ENCODE data around the gene WFDC10B. TPM values are rescaled to one million over a fixed set of nuclear protein-coding genes. Genes with fewer than 3 reads are reported as not detected.

Gene WFDC10B
- total RNA-seq, 1 donor from 2014 or later = not detected

DNA sequence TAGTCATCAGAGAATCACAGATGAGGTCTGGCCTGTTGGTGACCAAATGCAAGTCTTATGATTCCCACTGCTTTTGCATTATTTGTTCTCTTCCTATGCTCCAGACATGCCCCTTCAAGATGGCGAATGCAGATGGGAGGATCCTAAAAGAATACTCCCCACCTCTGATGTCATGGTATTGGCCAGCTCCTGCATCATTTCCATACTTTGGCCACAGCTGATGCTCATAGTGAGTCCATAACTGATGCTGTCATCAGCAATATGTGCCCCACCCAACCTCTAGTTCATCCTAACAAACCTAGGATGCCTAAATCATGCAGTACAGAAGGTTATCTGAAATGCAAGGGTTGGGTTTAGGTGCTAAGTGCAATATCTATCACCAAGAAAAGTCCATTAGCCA lies 68.3 kb downstream of the WFDC10B start:
- no peaks in the 10 kb centered on the region for H3K9me3 Mint-ChIP-seq (ENCODE audit: unreplicated experiment)
- DNase-seq = no peak
- no peaks in the 10 kb centered on the region for H3K4me1 Mint-ChIP-seq (ENCODE audit: low read depth, unreplicated experiment)
- TF ChIP-seq, protein P1, sequence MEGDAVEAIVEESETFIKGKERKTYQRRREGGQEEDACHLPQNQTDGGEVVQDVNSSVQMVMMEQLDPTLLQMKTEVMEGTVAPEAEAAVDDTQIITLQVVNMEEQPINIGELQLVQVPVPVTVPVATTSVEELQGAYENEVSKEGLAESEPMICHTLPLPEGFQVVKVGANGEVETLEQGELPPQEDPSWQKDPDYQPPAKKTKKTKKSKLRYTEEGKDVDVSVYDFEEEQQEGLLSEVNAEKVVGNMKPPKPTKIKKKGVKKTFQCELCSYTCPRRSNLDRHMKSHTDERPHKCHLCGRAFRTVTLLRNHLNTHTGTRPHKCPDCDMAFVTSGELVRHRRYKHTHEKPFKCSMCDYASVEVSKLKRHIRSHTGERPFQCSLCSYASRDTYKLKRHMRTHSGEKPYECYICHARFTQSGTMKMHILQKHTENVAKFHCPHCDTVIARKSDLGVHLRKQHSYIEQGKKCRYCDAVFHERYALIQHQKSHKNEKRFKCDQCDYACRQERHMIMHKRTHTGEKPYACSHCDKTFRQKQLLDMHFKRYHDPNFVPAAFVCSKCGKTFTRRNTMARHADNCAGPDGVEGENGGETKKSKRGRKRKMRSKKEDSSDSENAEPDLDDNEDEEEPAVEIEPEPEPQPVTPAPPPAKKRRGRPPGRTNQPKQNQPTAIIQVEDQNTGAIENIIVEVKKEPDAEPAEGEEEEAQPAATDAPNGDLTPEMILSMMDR (IDR thresholded peaks at IDR 0.05; ENCODE audit: partially characterized antibody, unreplicated experiment) = no peak
- no peaks in the 10 kb centered on the region for H3K36me3 Mint-ChIP-seq (ENCODE audit: unreplicated experiment)
- H3K4me3 Mint-ChIP-seq (ENCODE audit: unreplicated experiment) = no peak overlapping the region
- no peak overlapping the region for H3K27ac Mint-ChIP-seq (ENCODE audit: unreplicated experiment)
- H3K27me3 Mint-ChIP-seq (ENCODE audit: unreplicated experiment) = no peaks in the 10 kb centered on the region

Small RNA genes within 50 kb of the gene (microRNA-seq; reads per million reads assigned to microRNA genes)
- gene MIR3617 (ENCODE audit: unreplicated experiment) = 2.5 reads per million, percentile 17 among the genes with 10 or more reads in this experiment

Other genes starting within 250 kb of the WFDC10B start
- gene WFDC2, start 235.3 kb downstream of the WFDC10B start, total RNA-seq (ENCODE audit: unreplicated experiment) = 4.8 TPM
- not detected for gene SPINT3, start 189.4 kb downstream of the WFDC10B start, total RNA-seq (ENCODE audit: unreplicated experiment)
- gene WFDC6, start 165.5 kb downstream of the WFDC10B start, total RNA-seq (ENCODE audit: unreplicated experiment) = not detected
- gene EPPIN, start 157.6 kb downstream of the WFDC10B start, total RNA-seq (ENCODE audit: unreplicated experiment) = not detected
- not detected for gene WFDC8, start 125.7 kb downstream of the WFDC10B start, total RNA-seq (ENCODE audit: unreplicated experiment)
- gene WFDC10A, start 75.3 kb downstream of the WFDC10B start, total RNA-seq (ENCODE audit: unreplicated experiment) = not detected
- gene WFDC9, start 73.7 kb downstream of the WFDC10B start, total RNA-seq (ENCODE audit: unreplicated experiment) = not detected
- gene WFDC11, start 34.8 kb downstream of the WFDC10B start, total RNA-seq (ENCODE audit: unreplicated experiment) = not detected
- gene WFDC13, start 3.0 kb downstream of the WFDC10B start, total RNA-seq (ENCODE audit: unreplicated experiment) = not detected
- gene SPINT4, start 17.3 kb upstream of the WFDC10B start, total RNA-seq (ENCODE audit: unreplicated experiment) = not detected
- not detected for gene WFDC3, start 86.9 kb upstream of the WFDC10B start, total RNA-seq (ENCODE audit: unreplicated experiment)
- gene DNTTIP1, start 86.9 kb upstream of the WFDC10B start, total RNA-seq (ENCODE audit: unreplicated experiment) = 27.0 TPM
- gene UBE2C, start 107.6 kb upstream of the WFDC10B start, total RNA-seq (ENCODE audit: unreplicated experiment) = 33.0 TPM
- 0.64 TPM for gene TNNC2, start 122.3 kb upstream of the WFDC10B start, total RNA-seq (ENCODE audit: unreplicated experiment)
- 10.2 TPM for gene SNX21, start 128.8 kb upstream of the WFDC10B start, total RNA-seq (ENCODE audit: unreplicated experiment)
- gene ACOT8, start 152.4 kb upstream of the WFDC10B start, total RNA-seq (ENCODE audit: unreplicated experiment) = 33.8 TPM
- 7.9 TPM for gene ZSWIM3, start 152.6 kb upstream of the WFDC10B start, total RNA-seq (ENCODE audit: unreplicated experiment)
- gene ZSWIM1, start 176.2 kb upstream of the WFDC10B start, total RNA-seq (ENCODE audit: unreplicated experiment) = 10.2 TPM
- gene SPATA25, start 182.6 kb upstream of the WFDC10B start, total RNA-seq (ENCODE audit: unreplicated experiment) = 1.2 TPM
- gene NEURL2, start 186.2 kb upstream of the WFDC10B start, total RNA-seq (ENCODE audit: unreplicated experiment) = 3.5 TPM
- 63.7 TPM for gene CTSA, start 186.3 kb upstream of the WFDC10B start, total RNA-seq (ENCODE audit: unreplicated experiment)
- 29.7 TPM for gene PLTP, start 207.1 kb upstream of the WFDC10B start, total RNA-seq (ENCODE audit: unreplicated experiment)
- 37.6 TPM for gene PCIF1, start 229.7 kb upstream of the WFDC10B start, total RNA-seq (ENCODE audit: unreplicated experiment)

Data from glutamatergic neuron (in vitro differentiated cells).